Fibroblast of gingiva (primary cell): ENCODE measurements around the gene THSD7A.

ENCODE experiments used
- DNase-seq: peaks from one replicate; pipeline ENCODE4 v3.0.0-alpha.2; 2011; ENCODE audit warnings: low read depth

Gene THSD7A, protein sequence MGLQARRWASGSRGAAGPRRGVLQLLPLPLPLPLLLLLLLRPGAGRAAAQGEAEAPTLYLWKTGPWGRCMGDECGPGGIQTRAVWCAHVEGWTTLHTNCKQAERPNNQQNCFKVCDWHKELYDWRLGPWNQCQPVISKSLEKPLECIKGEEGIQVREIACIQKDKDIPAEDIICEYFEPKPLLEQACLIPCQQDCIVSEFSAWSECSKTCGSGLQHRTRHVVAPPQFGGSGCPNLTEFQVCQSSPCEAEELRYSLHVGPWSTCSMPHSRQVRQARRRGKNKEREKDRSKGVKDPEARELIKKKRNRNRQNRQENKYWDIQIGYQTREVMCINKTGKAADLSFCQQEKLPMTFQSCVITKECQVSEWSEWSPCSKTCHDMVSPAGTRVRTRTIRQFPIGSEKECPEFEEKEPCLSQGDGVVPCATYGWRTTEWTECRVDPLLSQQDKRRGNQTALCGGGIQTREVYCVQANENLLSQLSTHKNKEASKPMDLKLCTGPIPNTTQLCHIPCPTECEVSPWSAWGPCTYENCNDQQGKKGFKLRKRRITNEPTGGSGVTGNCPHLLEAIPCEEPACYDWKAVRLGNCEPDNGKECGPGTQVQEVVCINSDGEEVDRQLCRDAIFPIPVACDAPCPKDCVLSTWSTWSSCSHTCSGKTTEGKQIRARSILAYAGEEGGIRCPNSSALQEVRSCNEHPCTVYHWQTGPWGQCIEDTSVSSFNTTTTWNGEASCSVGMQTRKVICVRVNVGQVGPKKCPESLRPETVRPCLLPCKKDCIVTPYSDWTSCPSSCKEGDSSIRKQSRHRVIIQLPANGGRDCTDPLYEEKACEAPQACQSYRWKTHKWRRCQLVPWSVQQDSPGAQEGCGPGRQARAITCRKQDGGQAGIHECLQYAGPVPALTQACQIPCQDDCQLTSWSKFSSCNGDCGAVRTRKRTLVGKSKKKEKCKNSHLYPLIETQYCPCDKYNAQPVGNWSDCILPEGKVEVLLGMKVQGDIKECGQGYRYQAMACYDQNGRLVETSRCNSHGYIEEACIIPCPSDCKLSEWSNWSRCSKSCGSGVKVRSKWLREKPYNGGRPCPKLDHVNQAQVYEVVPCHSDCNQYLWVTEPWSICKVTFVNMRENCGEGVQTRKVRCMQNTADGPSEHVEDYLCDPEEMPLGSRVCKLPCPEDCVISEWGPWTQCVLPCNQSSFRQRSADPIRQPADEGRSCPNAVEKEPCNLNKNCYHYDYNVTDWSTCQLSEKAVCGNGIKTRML (N-terminal part only)

DNA sequence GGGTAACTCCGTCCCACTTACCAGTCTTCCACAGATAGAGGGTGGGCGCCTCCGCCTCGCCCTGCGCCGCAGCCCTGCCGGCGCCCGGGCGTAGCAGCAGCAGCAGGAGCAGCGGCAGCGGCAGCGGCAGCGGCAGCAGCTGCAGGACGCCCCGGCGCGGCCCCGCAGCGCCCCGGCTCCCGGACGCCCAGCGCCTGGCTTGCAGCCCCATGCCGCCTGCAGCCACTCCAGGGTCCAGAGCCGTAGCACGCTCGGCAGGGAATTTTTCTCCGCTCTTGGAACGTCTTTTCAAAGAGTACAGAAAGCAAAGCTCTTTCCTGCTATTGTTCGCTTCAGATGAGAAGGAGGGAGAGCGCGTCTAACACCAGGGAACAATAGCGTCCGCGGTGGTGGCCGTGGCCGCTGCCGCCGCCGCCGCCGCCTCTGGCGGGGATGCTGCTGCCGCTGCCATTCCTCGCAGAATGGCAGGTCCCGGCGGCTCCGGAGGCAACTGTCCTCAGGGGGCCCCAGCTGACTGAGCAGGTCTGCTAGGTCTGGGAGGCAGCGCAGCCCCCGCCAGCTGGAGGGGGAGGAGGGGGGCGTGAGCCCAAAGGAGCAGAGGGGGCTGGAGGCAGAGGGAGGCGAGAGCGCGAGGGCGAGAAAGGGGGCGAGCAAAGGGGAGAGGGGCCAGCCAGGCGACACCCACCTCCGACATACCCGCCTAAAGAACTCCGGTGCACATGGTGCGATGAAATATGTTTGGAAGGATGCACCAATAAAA is at the start of gene THSD7A:
THSD7A (minus strand) TSS at position 463 of the 760 bp plus-strand sequence; CDS start at position 211, 252 bp downstream.
- DNase-seq = peak; percentile 44

DNA sequence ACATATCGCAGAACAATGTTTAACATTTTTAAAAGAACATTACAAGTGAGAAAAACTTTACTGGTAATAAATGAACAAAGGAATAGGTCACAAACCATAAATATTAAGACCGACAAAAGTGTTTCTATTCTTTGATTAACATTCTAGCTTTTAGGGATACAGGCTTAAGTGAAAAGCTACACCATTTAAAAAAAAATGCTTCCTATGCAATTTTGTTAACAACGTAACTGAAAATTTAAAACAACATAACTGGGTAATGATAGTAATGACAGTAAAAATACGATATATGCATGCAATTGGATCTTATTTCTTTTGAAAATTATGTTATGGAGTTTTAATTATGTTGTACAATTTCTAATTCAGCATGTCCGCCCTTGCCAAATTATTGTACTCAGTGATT is 49.7 kb upstream of the THSD7A start:
- DNase-seq = no peak

DNA sequence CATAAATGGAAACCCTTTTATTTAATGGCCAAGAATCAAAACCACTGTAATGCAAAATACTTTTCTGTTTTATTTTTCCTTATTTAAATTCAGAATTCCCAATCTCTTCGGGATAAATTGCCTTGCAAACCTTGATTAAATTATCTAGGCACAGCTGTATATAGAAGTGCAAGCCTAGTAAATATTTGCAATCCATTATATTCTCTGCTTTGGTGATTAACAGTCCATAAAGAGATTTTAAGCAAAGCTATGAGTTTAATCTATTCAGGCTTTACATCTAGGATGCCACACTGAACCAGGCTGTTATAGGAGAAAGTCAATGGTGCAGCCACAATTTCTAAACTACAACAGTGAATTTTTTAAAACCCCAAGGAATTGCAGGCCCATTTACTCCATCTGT is 43.6 kb upstream of the THSD7A start:
- no peak for DNase-seq

DNA sequence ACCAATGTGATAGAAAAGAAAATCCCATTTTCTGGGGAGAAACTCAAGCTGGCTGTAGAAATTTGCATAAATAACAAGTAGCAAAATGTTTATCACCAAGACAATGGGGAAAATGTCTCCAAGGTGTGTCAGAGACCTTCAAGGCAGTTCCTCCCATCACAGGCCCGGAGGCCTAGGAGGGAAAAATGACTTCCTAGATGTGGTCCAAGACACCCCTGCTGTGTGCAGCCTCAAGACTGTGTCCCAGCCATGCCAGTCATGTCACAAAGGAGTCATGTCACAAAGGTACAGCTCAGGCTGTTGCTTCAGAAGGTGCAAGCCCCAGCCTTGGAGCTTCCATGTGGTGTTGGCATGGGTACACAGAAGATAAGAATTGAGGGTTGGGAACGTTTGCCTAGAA is 33.7 kb upstream of the THSD7A start:
- no peak for DNase-seq

DNA sequence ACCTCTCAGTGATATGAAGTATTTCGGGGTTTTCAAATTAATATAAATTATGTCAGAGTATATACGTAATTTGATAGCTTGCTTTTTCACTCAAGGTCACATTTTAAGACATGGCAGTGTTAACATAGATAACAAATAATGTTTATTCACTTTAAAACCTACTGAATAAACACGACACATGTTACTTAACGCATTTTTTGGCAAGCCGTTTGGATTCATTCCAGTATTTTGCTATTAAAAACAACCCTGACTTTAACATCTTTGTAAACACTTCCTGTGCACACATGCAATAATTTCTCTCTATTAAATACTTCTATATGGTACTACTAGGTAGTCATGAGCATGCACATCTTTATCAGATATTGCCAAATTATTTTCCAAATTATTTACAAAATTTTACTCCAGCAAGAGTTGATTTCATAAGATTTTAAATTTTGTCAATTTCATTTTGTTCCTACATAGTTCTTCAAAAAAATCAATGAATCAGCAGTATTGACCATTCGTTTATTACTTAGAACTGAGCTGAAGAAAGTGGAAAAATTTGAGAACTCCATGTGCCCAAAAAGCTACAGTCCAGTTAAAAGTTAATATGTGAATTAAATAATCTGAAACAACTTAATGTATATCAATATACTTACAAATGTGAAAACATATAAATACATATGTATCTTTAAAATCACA is 26.8 kb upstream of the THSD7A start:
- DNase-seq = no peak

DNA sequence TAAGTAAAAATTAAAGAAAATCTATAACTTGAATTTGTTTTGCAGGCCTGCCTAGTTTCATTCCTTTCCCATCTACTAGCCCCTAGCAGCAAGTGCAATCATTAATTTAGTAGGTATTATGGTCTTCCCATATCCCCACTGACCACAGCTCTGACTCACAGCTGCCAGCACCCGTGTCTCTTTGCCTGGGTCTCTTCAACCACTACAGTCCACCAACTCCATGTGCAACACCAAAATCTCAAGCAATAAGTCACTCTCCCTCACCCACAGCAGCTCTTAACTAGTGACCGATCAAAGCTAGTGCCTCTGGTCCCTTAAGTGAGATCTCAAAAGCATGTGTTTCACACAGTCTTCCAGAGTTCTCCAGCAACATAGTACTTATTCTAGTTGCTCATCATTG is 26.0 kb upstream of the THSD7A start:
- no peak for DNase-seq

DNA sequence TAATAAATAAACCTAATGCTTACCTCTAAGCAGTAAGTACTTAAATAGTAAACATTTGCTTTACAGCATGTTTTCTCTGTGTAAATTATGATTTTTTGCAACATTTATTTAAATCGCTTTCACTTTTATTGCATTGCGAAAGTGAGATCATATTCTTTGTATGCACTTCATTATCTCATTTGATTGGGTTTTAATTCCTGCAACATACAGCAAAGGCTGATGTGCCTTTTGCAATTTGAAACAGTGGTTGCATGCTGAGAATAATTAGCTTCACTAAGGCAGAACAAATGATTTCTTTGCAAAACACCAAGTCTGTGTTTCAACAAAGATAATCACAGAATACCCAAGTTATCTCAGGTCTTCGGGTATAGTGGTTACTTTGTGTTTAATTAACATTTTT is 16.3 kb upstream of the THSD7A start:
- no peak for DNase-seq

DNA sequence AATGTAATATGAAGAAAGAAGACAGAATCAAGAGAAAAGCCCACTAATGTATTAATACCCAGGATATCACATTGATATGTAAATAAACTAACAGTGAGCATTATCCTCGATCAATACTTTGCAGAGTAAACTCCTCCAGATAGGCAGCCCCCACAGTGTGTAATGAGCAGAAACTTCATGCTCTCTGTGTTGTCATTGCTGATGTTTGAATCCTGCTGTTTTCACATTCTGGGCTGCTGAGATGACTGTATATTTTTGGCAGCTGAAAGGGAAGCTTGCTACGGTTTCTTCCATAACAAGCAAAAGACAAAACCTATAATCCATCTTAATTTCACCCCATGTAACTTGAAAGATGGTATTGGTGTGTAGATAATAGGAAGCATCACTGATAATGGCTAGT is 15.3 kb upstream of the THSD7A start:
- DNase-seq = no peak

DNA sequence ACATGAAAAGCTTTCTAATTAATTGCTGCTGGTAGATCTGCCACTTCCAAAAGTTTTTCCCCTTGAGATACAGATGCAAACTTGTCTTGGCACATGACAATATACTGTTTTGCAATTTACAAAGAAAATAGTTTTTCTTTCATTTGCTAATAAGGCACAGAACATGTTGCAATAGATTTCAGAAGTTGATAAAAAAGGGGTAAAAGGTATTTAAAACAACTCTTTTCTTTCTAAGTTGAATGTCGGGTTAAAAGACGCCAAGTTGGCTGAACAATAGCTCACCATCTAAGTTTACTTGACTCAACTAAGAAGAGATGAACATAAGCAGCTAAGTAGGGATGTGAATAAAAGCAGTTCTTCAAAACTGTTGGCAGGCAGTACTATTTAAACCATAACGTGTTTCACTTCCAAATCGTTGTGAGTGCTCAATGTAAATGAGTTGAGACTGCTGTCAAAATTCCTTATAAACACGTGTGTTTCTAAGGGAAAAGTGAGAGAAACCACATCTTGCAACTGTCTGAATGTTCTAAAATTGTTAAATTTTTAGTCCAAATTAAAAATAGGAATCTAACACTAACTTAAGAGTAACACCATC is 14.5 kb upstream of the THSD7A start:
- DNase-seq = no peak

DNA sequence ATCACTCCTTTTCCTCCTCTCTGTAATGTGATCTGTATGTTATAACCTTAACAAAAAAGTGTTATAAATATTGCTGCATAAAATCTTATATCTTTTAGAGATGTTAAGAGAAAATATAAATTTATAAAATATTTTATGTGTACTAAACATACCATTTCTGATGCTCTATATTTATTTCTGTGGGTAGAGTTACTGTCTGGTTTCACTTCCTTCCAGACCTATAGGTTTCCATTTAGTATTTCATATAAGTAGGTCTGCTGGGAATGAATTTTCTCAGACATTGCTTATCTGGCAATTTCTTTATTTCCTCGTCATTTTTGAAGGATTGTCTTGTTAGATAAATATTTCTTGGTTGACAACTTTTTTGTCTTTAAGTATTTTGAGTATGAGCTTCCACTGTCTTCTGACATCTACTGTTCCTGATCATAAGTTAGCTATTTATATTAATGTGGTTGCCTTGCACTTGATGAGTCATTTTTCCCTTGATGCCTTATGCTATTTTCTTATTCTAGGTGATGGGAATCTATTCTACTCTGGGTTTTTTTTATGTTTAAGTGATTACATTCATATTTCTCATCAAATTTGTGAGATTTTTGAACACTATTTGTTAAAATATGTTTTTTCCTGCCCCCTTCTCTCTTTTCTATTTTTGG is 11.2 kb upstream of the THSD7A start:
- DNase-seq = no peak

DNA sequence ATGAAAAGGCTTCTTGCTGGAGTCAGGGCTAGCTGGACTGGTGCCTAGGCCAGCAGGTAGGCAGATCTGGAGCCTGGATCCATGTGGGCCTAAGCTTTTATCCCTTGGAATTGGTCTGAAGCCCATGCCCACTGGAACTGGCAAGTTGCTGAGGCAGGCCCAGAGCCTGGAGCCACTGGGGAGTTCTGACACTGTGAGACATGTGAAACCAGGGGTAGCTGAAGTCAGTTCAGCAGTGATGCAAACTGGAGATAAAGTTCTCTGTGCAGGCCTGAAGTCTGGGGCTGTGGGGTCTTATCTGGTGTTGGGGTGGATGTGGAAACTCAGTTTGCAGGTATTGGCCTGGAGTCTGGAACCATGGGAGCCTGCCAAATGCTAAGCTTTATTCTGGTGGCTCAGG is 9.7 kb upstream of the THSD7A start:
- no peak for DNase-seq

DNA sequence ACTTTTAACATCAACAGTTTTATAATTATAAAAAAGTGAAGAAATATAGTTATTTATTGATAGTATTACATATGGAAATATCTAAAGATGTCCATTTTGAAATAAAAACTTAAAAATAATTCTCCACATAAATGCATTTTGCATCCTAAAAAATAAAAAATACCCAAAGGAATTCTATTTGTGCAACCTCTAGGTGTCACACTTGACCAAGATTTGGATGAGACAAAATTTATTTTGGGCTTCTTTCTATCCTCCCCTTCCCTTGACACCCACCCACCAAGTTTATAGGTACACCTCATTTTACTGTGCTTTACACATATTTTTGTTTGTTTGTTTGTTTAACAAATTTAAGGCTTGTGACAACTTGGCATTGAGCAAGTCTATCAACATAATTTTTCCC is 3.3 kb upstream of the THSD7A start:
- DNase-seq = no peak

DNA sequence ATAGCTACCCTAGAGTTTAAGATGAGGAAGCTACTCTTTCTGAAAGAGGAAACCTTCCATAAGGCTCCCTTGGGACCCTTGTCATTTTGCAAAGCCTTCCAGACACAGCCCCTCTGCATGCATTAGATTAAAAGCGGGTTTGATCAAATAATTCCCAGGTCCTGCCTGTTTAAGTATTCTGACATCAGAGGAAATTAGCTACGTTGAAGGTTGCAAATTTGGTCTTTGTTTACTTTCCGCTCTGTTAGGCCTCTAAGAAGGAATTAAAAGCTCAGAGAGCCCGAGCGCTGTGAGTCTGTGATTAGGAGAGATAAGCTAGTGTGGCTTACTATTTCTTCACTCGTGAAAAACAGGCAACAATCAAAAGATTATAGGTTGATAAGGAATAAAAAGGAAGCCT is 1.4 kb upstream of the THSD7A start:
- DNase-seq = no peak

DNA sequence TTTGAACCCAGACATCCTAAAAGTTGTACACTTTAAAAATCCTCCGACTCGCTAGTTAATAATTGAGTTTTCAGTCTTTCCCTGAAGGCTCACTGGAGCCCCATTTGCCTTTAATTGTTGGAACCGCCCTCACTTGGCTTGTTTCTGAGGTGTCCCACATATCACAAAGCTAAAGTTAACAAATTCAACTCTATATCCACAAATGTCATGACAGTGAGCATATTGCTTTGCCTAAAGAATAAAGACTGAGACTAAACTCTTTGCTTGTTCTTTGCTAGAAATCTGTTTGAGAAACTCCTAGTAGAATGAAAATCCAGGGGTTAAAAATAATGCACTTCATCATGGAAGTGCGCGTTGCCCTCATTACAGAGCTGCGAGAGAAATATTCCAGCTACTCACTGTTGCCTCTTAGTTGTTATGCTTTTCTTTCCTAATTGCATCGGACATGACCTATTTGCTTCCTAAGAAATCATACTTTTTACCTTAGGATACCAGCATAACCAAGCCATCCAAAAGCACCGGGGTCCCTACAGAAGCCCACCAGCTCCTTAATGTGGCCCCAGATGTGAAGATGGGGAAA is 752 bp downstream of the THSD7A start:
- no peak for DNase-seq

DNA sequence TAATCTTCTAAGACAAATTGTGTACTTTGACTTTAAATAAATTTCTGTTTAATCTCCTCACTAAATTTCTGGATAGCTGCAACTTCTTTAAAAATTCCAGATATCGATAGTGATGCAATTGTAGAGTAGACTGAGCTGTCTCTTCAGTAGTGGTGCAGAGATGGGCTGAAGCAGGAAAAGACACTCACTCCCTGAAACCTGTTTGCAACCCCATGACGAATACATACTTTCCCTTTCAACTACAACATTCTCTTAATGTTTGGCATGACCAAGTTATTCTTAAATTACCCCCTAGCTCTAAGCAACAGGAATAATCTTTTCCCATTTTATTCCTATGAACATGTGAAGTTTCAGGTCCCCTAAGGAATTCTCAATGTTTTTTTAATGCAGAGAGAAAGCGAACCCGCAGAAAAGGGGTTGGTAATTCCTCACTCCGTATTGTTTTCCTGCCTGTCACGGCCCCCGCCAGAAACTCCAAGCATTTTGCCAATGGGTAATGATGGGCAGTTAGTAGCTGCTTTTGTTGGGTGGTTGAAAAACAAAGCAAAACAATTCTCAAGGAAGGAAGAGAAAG is 1.3 kb downstream of the THSD7A start:
- no peak for DNase-seq

DNA sequence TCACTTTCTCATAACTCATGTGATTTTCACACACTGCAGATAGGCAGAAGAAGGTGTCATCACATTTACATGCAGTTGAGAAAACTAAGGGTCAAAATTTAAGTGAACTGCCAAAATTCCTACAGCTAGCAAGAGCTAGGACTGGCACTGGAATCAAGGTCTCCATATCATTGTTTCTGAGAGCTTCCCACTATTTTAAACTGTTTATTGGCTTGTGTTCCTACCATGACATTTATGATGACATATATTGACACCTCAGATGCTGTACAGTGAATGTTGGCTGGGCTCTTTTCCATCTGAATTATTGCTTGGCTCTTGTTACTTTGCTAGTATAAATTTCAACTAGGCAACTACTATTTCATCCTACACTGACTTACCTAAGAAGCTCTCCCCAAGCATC is 2.0 kb downstream of the THSD7A start:
- DNase-seq = no peak

DNA sequence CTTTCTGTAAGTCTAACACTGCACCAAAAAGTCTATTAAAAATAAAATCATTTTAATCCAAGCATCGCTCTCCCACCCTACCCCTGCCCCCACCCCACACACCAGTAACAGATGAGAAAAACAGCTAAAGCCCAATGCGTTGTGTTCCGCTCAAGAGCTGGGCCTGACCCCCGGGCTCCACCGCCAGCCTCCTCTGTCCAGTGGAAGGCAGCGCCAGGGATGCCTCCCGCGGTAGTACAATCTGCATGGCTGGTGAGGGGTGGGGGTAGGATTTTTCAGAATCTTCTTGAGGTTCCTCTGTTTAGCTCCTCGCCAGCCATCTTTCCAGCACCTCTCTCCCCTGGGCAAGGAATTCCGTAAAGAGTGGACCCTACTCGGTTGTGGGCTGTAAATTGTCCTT is 12.1 kb downstream of the THSD7A start:
- DNase-seq = no peak

DNA sequence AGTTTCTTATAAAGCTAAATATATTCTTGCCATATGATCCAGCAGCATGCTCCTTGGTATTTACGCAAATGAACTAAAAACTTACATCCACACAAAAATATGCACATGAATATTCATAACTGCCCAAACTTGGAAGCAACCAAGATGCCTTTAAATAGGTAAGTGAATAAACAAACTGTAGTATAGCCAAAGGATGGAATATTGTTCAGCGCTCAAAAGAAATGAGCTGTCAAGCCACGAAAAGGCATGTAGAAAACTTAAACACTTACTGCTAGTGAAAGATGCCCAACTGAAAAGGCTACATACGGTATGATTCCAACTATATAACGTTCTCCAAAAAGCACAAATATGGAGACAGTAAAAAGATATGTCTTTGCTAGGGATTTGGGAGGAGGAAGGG is 12.7 kb downstream of the THSD7A start:
- DNase-seq = no peak

DNA sequence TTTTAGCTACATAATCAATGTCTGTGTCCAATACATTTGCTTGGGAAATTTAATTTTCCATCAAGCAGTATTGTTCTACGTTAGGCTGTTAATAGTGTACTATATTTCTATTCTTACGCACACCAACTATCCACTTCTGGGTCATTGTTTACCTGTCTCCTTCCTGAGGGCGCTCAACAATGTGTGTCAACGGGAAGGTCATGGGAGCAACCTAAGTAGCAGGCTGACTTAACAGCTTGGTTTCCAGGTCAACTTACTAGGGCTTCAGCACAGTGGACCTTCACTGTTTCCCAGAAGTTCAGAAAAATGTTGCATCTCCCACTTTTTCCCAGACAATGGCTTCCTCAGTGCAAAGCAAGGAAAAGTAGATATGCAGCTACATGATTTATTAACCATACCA is 13.7 kb downstream of the THSD7A start:
- DNase-seq = no peak
